GM23338 (cell line): ENCODE results near the gene DUOX1. TPM values are rescaled to one million over a fixed set of nuclear protein-coding genes. Genes with fewer than 3 reads are reported as not detected.

Source experiments
- ATAC-seq: fragments of 200-7000 bp; cut with Tn5 transposase; 3 replicates; pipeline ENCODE4 v1.9.1; 2020
- DNase-seq: peaks from one replicate; pipeline ENCODE4 v3.0.0-alpha.2; 2015; ENCODE audit warnings: low spot score
- H2AFZ ChIP-seq: fragments of 200-600 bp; sonication (generic); 2 replicates; pipeline ENCODE4 v1.8.0; 2016; ENCODE audit warnings: antibody characterized with exemption, mild to moderate bottlenecking, moderate library complexity
- H3F3A ChIP-seq: fragments of 200-600 bp; sonication (generic); replicated peaks from 2 replicates; pipeline ENCODE4 v1.8.0; 2017; ENCODE audit warnings: antibody characterized with exemption, mixed run types, low read depth
- H3K27ac ChIP-seq: fragments of 200-600 bp; sonication (generic); 2 replicates; pipeline ENCODE4 v1.6.1; 2016; ENCODE audit warnings: low read depth
- H3K27me3 ChIP-seq: fragments of 200-600 bp; sonication (generic); 2 replicates; pipeline ENCODE4 v1.8.0; 2016; ENCODE audit warnings: mild to moderate bottlenecking, mixed run types, moderate library complexity; ENCODE audit not compliant: insufficient read depth
- H3K36me3 ChIP-seq: fragments of 200-600 bp; sonication (generic); 2 replicates; pipeline ENCODE4 v1.8.0; 2016; ENCODE audit warnings: mild to moderate bottlenecking; ENCODE audit not compliant: insufficient read depth
- H3K4me1 ChIP-seq: fragments of 200-600 bp; sonication (generic); 2 replicates; pipeline ENCODE4 v1.8.0; 2016; ENCODE audit warnings: mild to moderate bottlenecking, moderate library complexity; ENCODE audit not compliant: insufficient read depth
- H3K4me2 ChIP-seq: fragments of 200-600 bp; sonication (generic); 2 replicates; pipeline ENCODE4 v1.7.1; 2017; ENCODE audit warnings: mixed run types
- H3K4me3 ChIP-seq: fragments of 200-600 bp; sonication (generic); 2 replicates; pipeline ENCODE4 v1.6.1; 2016; ENCODE audit warnings: mixed run types
- H3K79me2 ChIP-seq: fragments of 200-600 bp; sonication (generic); replicated peaks from 2 replicates; pipeline ENCODE4 v1.8.0; 2017; ENCODE audit warnings: mild to moderate bottlenecking; ENCODE audit not compliant: insufficient read depth
- H3K9me2 ChIP-seq: fragments of 200-600 bp; sonication (generic); 2 replicates; pipeline ENCODE4 v1.8.0; 2017; ENCODE audit not compliant: insufficient read depth
- H4K20me1 ChIP-seq: fragments of 200-600 bp; sonication (generic); replicated peaks from 2 replicates; pipeline ENCODE4 v1.8.0; 2017; ENCODE audit warnings: mild to moderate bottlenecking; ENCODE audit not compliant: insufficient read depth
- H3K27ac Mint-ChIP-seq: 2 replicates; pipeline ENCODE4 v1.8.0; 2020; ENCODE audit warnings: inconsistent platforms, mild to moderate bottlenecking, moderate library complexity, mixed read lengths
- H3K27me3 Mint-ChIP-seq: 3 replicates; pipeline ENCODE4 v1.8.0; 2022; ENCODE audit warnings: low read depth, mild to moderate bottlenecking, moderate library complexity, mixed read lengths, inconsistent platforms; ENCODE audit not compliant: insufficient read depth, poor library complexity
- H3K36me3 Mint-ChIP-seq: 3 replicates; pipeline ENCODE4 v1.8.0; 2021; ENCODE audit warnings: low read depth, mild to moderate bottlenecking, inconsistent platforms, moderate library complexity, mixed read lengths
- H3K4me1 Mint-ChIP-seq: 3 replicates; pipeline ENCODE4 v1.8.0; 2020; ENCODE audit warnings: mild to moderate bottlenecking, inconsistent platforms, mixed read lengths
- H3K4me3 Mint-ChIP-seq: 3 replicates; pipeline ENCODE4 v1.8.0; 2021; ENCODE audit warnings: moderate library complexity, mild to moderate bottlenecking, inconsistent platforms, mixed read lengths
- H3K9me3 Mint-ChIP-seq: 3 replicates; pipeline ENCODE4 v1.8.0; 2020; ENCODE audit warnings: moderate library complexity, mild to moderate bottlenecking, inconsistent platforms, mixed read lengths
- CREB1 ChIP-seq: fragments of 250-450 bp; sonication (Bioruptor Pico); IDR thresholded peaks from 2 replicates; pipeline ENCODE4 v1.5.0; 2020; ENCODE audit warnings: low read depth, mild to moderate bottlenecking, moderate library complexity
- EZH2 ChIP-seq: fragments of 200-600 bp; sonication (generic); IDR thresholded peaks from one replicate; pipeline ENCODE4 v1.8.0; 2017; ENCODE audit warnings: antibody characterized with exemption, mild to moderate bottlenecking, low read depth; ENCODE audit not compliant: unreplicated experiment
- EZH2phosphoT487 ChIP-seq: fragments of 200-600 bp; sonication (generic); IDR thresholded peaks from one replicate; pipeline ENCODE4 v1.8.1; 2018; ENCODE audit warnings: antibody characterized with exemption; ENCODE audit not compliant: unreplicated experiment
- JUNB ChIP-seq: IDR thresholded peaks from one replicate; pipeline ENCODE4 v1.6.1; 2016; ENCODE audit warnings: antibody characterized with exemption; ENCODE audit not compliant: unreplicated experiment
- NANOG ChIP-seq: IDR thresholded peaks from 2 replicates; pipeline ENCODE4 v1.6.1; 2016; ENCODE audit warnings: antibody characterized with exemption, borderline replicate concordance
- POLR2AphosphoS5 ChIP-seq: IDR thresholded peaks from 2 replicates; pipeline ENCODE4 v1.6.1; 2016; ENCODE audit warnings: antibody characterized with exemption, low read depth
- REST ChIP-seq: IDR thresholded peaks from one replicate; pipeline ENCODE4 v1.6.1; 2018; ENCODE audit warnings: antibody characterized with exemption; ENCODE audit not compliant: unreplicated experiment
- STAT1 ChIP-seq: IDR thresholded peaks from one replicate; pipeline ENCODE4 v1.6.1; 2016; ENCODE audit warnings: antibody characterized with exemption; ENCODE audit not compliant: unreplicated experiment
- ZNF114 ChIP-seq: fragments of 250-450 bp; sonication (Bioruptor Pico); IDR thresholded peaks from 2 replicates; pipeline ENCODE4 v1.5.0; 2020; ENCODE audit warnings: mild to moderate bottlenecking, moderate library complexity
- ZNF331 ChIP-seq: fragments of 250-450 bp; sonication (Bioruptor Pico); IDR thresholded peaks from 2 replicates; pipeline ENCODE4 v1.5.0; 2020; ENCODE audit warnings: low read depth, mild to moderate bottlenecking, moderate library complexity
- polyA plus RNA-seq: library from polyadenylated mRNA; unstranded; fragments of >200 nt; fragmentation: Nextera tagmentation; extraction: Ambion mirVana; gene quantifications from 2 replicates; pipeline ENCODE4 v1.2.1, GENCODE V29; 2016
- total RNA-seq: library from RNA; depleted of rRNA; stranded (reverse); fragments of >200 nt; shearing (Covaris generic); gene quantifications from 2 replicates; pipeline ENCODE4 v1.2.3, GENCODE V29; 2014
- TF ChIP-seq, protein P1 (sequence below): IDR thresholded peaks from 2 replicates; pipeline ENCODE4 v1.6.1; 2016; ENCODE audit warnings: antibody characterized with exemption
- TF ChIP-seq, protein P2 (sequence below): fragments of 250-450 bp; sonication (Bioruptor Pico); IDR thresholded peaks from 2 replicates; pipeline ENCODE4 v1.5.0; 2020; ENCODE audit warnings: mild to moderate bottlenecking, moderate library complexity
- TF ChIP-seq, protein P3 (sequence below), 2 experiments: fragments of 200-600 bp in 1 of 2; sonication (generic) in 1 of 2; conservative IDR thresholded peaks; 2 replicates each; pipeline versions ENCODE4 v1.5.1 to v1.6.1; 2016 to 2017; ENCODE audit warnings: antibody characterized with exemption in 2 of 2, low read depth in 2 of 2, mild to moderate bottlenecking in 2 of 2, moderate library complexity in 1 of 2

Gene DUOX1
- total and polyA plus RNA-seq, 2 experiments from 2014 or later = 0.69 to 0.73 TPM

- H3K27ac Mint-ChIP-seq = no peak overlapping the region
- no peaks in the 10 kb centered on the region for H4K20me1 ChIP-seq
- H3K36me3 Mint-ChIP-seq = no peaks in the 10 kb centered on the region
- no peaks in the 10 kb centered on the region for H3K4me1 ChIP-seq
- H3K79me2 ChIP-seq = no peaks in the 10 kb centered on the region
- no peaks in the 10 kb centered on the region for H3K9me2 ChIP-seq
- TF ChIP-seq NANOG (no peak), STAT1 (no peak), JUNB (no peak), CREB1 (CRISPR knock-in tag) (no peak), REST (no peak), EZH2 (no peak), POLR2AphosphoS5 (no peak), ZNF114 (CRISPR knock-in tag) (no peak), ZNF331 (CRISPR knock-in tag) (no peak), EZH2phosphoT487 (no peak)
- TF ChIP-seq, protein P1, sequence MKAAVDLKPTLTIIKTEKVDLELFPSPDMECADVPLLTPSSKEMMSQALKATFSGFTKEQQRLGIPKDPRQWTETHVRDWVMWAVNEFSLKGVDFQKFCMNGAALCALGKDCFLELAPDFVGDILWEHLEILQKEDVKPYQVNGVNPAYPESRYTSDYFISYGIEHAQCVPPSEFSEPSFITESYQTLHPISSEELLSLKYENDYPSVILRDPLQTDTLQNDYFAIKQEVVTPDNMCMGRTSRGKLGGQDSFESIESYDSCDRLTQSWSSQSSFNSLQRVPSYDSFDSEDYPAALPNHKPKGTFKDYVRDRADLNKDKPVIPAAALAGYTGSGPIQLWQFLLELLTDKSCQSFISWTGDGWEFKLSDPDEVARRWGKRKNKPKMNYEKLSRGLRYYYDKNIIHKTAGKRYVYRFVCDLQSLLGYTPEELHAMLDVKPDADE = no peak
- TF ChIP-seq, protein P2, sequence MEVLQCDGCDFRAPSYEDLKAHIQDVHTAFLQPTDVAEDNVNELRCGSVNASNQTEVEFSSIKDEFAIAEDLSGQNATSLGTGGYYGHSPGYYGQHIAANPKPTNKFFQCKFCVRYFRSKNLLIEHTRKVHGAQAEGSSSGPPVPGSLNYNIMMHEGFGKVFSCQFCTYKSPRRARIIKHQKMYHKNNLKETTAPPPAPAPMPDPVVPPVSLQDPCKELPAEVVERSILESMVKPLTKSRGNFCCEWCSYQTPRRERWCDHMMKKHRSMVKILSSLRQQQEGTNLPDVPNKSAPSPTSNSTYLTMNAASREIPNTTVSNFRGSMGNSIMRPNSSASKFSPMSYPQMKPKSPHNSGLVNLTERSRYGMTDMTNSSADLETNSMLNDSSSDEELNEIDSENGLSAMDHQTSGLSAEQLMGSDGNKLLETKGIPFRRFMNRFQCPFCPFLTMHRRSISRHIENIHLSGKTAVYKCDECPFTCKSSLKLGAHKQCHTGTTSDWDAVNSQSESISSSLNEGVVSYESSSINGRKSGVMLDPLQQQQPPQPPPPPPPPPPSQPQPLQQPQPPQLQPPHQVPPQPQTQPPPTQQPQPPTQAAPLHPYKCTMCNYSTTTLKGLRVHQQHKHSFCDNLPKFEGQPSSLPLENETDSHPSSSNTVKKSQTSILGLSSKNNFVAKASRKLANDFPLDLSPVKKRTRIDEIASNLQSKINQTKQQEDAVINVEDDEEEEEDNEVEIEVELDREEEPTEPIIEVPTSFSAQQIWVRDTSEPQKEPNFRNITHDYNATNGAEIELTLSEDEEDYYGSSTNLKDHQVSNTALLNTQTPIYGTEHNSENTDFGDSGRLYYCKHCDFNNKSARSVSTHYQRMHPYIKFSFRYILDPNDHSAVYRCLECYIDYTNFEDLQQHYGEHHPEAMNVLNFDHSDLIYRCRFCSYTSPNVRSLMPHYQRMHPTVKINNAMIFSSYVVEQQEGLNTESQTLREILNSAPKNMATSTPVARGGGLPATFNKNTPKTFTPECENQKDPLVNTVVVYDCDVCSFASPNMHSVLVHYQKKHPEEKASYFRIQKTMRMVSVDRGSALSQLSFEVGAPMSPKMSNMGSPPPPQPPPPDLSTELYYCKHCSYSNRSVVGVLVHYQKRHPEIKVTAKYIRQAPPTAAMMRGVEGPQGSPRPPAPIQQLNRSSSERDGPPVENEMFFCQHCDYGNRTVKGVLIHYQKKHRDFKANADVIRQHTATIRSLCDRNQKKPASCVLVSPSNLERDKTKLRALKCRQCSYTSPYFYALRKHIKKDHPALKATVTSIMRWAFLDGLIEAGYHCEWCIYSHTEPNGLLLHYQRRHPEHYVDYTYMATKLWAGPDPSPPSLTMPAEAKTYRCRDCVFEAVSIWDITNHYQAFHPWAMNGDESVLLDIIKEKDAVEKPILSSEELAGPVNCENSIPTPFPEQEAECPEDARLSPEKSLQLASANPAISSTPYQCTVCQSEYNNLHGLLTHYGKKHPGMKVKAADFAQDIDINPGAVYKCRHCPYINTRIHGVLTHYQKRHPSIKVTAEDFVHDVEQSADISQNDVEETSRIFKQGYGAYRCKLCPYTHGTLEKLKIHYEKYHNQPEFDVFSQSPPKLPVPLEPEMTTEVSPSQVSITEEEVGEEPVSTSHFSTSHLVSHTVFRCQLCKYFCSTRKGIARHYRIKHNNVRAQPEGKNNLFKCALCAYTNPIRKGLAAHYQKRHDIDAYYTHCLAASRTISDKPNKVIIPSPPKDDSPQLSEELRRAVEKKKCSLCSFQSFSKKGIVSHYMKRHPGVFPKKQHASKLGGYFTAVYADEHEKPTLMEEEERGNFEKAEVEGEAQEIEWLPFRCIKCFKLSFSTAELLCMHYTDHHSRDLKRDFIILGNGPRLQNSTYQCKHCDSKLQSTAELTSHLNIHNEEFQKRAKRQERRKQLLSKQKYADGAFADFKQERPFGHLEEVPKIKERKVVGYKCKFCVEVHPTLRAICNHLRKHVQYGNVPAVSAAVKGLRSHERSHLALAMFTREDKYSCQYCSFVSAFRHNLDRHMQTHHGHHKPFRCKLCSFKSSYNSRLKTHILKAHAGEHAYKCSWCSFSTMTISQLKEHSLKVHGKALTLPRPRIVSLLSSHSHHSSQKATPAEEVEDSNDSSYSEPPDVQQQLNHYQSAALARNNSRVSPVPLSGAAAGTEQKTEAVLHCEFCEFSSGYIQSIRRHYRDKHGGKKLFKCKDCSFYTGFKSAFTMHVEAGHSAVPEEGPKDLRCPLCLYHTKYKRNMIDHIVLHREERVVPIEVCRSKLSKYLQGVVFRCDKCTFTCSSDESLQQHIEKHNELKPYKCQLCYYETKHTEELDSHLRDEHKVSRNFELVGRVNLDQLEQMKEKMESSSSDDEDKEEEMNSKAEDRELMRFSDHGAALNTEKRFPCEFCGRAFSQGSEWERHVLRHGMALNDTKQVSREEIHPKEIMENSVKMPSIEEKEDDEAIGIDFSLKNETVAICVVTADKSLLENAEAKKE (CRISPR knock-in tag) = no peak
- TF ChIP-seq, protein P3, sequence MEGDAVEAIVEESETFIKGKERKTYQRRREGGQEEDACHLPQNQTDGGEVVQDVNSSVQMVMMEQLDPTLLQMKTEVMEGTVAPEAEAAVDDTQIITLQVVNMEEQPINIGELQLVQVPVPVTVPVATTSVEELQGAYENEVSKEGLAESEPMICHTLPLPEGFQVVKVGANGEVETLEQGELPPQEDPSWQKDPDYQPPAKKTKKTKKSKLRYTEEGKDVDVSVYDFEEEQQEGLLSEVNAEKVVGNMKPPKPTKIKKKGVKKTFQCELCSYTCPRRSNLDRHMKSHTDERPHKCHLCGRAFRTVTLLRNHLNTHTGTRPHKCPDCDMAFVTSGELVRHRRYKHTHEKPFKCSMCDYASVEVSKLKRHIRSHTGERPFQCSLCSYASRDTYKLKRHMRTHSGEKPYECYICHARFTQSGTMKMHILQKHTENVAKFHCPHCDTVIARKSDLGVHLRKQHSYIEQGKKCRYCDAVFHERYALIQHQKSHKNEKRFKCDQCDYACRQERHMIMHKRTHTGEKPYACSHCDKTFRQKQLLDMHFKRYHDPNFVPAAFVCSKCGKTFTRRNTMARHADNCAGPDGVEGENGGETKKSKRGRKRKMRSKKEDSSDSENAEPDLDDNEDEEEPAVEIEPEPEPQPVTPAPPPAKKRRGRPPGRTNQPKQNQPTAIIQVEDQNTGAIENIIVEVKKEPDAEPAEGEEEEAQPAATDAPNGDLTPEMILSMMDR (conservative IDR thresholded peaks at IDR 0.05; ENCODE audit: low read depth in 2 of 2) = no peak
- H3F3A ChIP-seq = no peaks in the 10 kb centered on the region
- no peak overlapping the region for H3K4me3 Mint-ChIP-seq
- no peak for DNase-seq
- no peak overlapping the region for H3K4me3 ChIP-seq
- H3K27me3 ChIP-seq = peaks cover 5% of the 10 kb centered on the region; the same call in 1 of the 2 replicates
- H3K4me1 Mint-ChIP-seq = no peaks in the 10 kb centered on the region
- no peak for ATAC-seq
- H2AFZ ChIP-seq = no peak overlapping the region
- H3K9me3 Mint-ChIP-seq = no peaks in the 10 kb centered on the region
- no peak overlapping the region for H3K27ac ChIP-seq
- H3K36me3 ChIP-seq = no peaks in the 10 kb centered on the region
- no peak overlapping the region for H3K4me2 ChIP-seq
- H3K27me3 Mint-ChIP-seq = peaks cover 3% of the 10 kb centered on the region
These were observed 13.3 kb downstream of the DUOX1 start for GRCh38 chr15:45143056-45143455.
